Thymus (tissue), 11 donors: ENCODE results near the gene IGF2R. TPM values are rescaled to one million over a fixed set of nuclear protein-coding genes. Genes with fewer than 3 reads are reported as not detected.
A peak's percentile ranks its signal among the peaks of the same experiment; 100 is the strongest.

Experiments
- DNase-seq, 9 donors: peaks; one replicate each; pipeline ENCODE4 v3.0.0-alpha.2; 2013; ENCODE audit warnings: low spot score in 9 of 9, low read depth in 6 of 9, missing footprints in 1 of 9
- H3K27ac ChIP-seq, 2 donors: one replicate each; pipeline ENCODE4 v1.5.1; 2013; ENCODE audit warnings: control low read depth in 1 of 2, low read depth in 1 of 2, low read length in 1 of 2, mild to moderate bottlenecking in 1 of 2, moderate library complexity in 1 of 2
- H3K27me3 ChIP-seq, 2 donors: one replicate each; pipeline ENCODE4 v1.5.1; 2013; ENCODE audit warnings: low read length in 1 of 2; ENCODE audit not compliant: control insufficient read depth in 2 of 2, insufficient read depth in 1 of 2
- H3K36me3 ChIP-seq, 2 donors: one replicate each; pipeline ENCODE4 v1.5.1; 2013; ENCODE audit warnings: low read length in 1 of 2, mild to moderate bottlenecking in 1 of 2, moderate library complexity in 1 of 2; ENCODE audit not compliant: control insufficient read depth in 2 of 2, insufficient read depth in 2 of 2
- H3K4me1 ChIP-seq, 2 donors: one replicate each; pipeline ENCODE4 v1.5.1; 2013; ENCODE audit warnings: low read length in 2 of 2; ENCODE audit not compliant: control insufficient read depth in 2 of 2, insufficient read depth in 2 of 2
- H3K4me3 ChIP-seq, 2 donors: one replicate each; pipeline ENCODE4 v1.5.1; 2013; ENCODE audit warnings: low read length in 2 of 2, control low read depth in 1 of 2, mild to moderate bottlenecking in 1 of 2
- H3K9me3 ChIP-seq, 2 donors: one replicate each; pipeline ENCODE4 v1.5.1; 2013; ENCODE audit warnings: low read length in 1 of 2, mild to moderate bottlenecking in 1 of 2; ENCODE audit not compliant: control insufficient read depth in 2 of 2, insufficient read depth in 1 of 2
- WGBS: extraction: QIAGEN DNeasy Blood & Tissue Kit; methylation state at CpG from one replicate; pipeline ENCODE4 v1.1.7; 2013; 5-methylcytosine and 5-hydroxymethylcytosine counted together
- polyA plus RNA-seq: library from polyadenylated mRNA; stranded (reverse); fragments of 200-250 nt; gene quantifications from one replicate; pipeline ENCODE4 v1.2.3, GENCODE V29; 2013
- total RNA-seq: library from RNA; stranded (reverse); fragments of 120-200 nt; gene quantifications from one replicate; pipeline ENCODE4 v1.2.4, GENCODE V29; 2013
- donor health status: healthy.

Gene IGF2R
- total and polyA plus RNA-seq, 2 donors: 16.3 to 16.6 TPM

DNA sequence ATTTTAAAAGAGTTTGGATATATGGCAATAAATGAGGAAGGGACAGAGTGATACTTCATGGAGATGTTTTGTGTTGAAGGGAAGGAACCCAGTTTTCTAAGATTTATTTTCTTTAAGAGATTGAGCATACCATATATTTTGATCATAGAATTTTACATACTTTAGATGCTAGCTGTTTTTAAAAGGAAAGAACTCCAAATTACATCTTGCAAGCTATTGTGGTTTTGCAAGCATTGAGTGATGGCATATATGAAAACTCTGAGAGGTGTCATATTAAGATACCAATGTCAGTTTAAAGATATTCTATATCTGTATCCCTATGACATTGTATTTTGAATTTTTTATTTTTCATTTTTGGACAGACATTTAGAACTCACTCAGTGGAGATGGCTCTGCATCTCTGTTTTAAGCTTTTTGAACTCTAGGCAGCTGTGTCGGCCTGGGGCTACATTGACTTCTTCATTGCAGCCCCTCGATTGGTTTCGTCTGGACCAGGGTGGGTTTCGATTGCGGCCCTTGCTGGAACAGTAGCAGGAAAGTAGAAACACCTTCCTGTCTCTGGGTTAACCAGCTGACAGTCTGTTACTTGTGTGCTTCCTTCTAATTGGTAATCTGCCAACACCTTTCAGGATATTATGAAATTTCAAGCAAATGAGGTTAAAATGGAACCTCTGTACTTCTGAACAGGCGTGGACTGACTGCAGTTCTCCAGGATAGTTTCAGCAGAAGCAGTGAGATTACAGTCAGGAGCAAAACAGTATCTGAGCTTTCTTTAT lies 14.0 kb downstream of the IGF2R start:
- no peaks in the 10 kb centered on the region for H3K36me3 ChIP-seq
- H3K4me1 ChIP-seq: peaks cover 52 to 63% of the 10 kb centered on the region in 2 donors
- no peak for DNase-seq
- no peak overlapping the region for H3K4me3 ChIP-seq
- H3K9me3 ChIP-seq: no peaks in the 10 kb centered on the region
- H3K27ac ChIP-seq: peak overlapping the region; percentile 21 to 27
- H3K27me3 ChIP-seq: no peaks in the 10 kb centered on the region
- WGBS: 12% methylated on average over 6 of the region's 6 CpGs

DNA sequence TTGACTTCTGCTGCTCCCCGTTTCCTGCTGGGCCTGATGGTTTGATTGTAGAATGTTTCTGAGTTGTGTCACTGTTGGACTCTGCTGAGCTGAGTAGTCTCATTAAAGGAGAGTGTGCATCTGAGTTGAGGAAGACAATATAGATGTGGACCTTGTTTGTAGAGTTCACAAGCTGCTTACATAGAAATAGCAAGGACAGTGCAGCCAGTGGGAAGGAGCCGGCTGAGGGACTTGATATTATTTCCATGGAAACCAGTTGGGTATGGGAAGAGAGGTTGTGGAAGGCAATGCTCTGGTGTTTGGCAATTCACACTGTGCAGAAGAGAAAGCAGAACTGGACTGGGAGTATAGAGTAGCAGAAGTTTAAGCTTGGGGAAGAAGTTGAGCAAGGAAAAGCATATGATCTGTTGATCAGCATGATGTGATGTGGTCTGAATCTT lies 14.8 kb downstream of the IGF2R start:
- DNase-seq: no peak
- WGBS: 53% methylated on average over 2 of the region's 2 CpGs
- no peaks in the 10 kb centered on the region for H3K9me3 ChIP-seq
- H3K27me3 ChIP-seq: no peaks in the 10 kb centered on the region
- H3K4me1 ChIP-seq: peaks cover 44 to 56% of the 10 kb centered on the region in 2 donors
- H3K36me3 ChIP-seq: no peaks in the 10 kb centered on the region
- no peak overlapping the region for H3K4me3 ChIP-seq
- H3K27ac ChIP-seq: peak overlapping the region in 1 of 2 donors; percentile 52

DNA sequence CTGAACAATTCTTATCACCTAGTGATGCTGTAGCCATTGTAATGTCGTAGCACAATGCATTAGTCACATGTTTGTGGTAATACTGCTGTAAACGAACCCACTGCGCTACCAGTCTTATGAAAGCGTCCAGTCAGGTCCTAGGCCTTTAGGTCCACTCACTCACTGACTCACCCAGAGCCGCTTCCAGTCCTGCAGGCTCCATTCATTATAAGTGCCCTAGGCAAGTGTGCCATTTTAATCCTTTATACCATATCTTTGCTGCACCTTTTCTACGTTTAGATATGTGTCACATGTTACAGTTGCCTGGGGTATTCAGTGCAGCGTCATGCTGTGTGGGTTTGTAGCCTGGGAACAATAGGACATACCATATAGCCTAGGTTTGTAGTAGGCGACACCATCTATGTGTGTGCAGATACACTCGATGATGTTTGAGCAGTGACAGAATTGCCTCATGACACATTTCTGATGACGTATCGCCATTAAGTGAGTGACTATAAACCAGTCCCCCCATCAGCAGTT lies 15.4 kb downstream of the IGF2R start:
- Histone ChIP-seq H3K36me3 (no peaks in the 10 kb centered on the region), H3K4me3 (no peak overlapping the region), H3K4me1 (peaks cover 43 to 55% of the 10 kb centered on the region in 2 donors), H3K27ac (no peak overlapping the region), H3K27me3 (no peaks in the 10 kb centered on the region), H3K9me3 (no peaks in the 10 kb centered on the region)
- DNase-seq: no peak
- WGBS: 87% methylated on average over 11 of the region's 11 CpGs

DNA sequence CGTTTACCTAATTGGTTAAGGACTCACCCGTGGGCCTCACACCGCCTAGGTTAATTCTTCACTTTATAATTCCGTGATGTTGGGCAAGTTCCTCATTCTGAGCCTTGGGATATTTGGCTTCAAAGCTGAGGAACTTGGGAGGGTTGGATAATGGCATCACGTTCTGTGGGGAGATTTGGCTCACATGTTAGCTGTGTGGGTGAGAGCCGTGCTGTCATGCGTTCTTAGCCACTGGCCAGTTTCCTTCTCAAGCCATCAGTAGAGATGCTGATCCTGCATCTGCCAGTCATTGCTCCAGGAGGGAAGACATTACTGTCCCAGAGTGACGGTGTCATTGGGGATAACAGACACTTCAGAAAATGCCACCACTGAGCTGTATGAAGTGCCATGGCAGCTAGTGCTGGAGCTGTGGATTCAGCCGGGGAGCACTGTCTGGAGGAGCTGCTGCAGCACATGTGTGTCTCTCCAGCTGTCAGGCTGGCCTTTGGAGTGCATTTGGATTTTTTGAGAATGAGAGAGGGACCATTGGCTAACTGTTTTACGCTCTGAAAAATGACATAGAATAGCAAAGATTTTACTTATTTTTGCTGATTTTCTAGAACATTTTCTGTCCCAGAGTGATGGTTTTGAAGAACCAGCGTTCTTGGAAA lies 16.5 kb downstream of the IGF2R start:
- Histone ChIP-seq H3K4me1 (peaks cover 44 to 48% of the 10 kb centered on the region in 2 donors), H3K27me3 (no peaks in the 10 kb centered on the region), H3K4me3 (no peak overlapping the region), H3K27ac (no peak overlapping the region), H3K9me3 (no peaks in the 10 kb centered on the region), H3K36me3 (no peaks in the 10 kb centered on the region)
- DNase-seq: no peak
- whole genome bisulfite sequencing: 96% methylated on average over 11 of the region's 11 CpGs

DNA sequence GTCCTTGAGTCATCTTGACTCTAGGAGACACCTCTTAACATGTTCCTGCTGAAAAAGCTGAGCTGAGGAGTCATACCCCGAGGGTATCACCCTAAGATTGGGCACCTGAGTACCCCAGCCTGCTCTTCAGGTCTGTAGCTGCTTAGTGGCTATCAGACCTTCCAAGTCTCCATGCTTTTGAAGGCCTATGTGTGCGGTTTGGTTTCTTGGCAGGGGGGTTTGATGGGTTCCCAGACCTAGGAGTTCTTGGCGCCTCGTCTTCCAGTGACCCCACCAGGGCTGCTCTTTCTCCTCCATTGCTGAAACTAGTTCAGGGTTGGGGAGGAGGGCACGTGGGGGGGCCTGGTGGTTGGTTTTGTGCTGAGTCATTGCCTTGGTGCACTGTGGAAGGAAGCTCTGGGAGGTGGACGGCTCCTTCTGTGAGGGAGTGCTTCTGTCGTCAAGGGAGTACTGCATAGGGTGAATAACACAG lies 20.1 kb downstream of the IGF2R start:
- peaks cover 15 to 18% of the 10 kb centered on the region in 2 donors for H3K4me1 ChIP-seq
- H3K4me3 ChIP-seq: no peak overlapping the region
- H3K36me3 ChIP-seq: peaks cover 6 to 18% of the 10 kb centered on the region in 2 donors
- DNase-seq: no peak
- no peak overlapping the region for H3K27ac ChIP-seq
- no peaks in the 10 kb centered on the region for H3K9me3 ChIP-seq
- 56% methylated on average over 7 of the region's 7 CpGs for WGBS
- no peaks in the 10 kb centered on the region for H3K27me3 ChIP-seq

DNA sequence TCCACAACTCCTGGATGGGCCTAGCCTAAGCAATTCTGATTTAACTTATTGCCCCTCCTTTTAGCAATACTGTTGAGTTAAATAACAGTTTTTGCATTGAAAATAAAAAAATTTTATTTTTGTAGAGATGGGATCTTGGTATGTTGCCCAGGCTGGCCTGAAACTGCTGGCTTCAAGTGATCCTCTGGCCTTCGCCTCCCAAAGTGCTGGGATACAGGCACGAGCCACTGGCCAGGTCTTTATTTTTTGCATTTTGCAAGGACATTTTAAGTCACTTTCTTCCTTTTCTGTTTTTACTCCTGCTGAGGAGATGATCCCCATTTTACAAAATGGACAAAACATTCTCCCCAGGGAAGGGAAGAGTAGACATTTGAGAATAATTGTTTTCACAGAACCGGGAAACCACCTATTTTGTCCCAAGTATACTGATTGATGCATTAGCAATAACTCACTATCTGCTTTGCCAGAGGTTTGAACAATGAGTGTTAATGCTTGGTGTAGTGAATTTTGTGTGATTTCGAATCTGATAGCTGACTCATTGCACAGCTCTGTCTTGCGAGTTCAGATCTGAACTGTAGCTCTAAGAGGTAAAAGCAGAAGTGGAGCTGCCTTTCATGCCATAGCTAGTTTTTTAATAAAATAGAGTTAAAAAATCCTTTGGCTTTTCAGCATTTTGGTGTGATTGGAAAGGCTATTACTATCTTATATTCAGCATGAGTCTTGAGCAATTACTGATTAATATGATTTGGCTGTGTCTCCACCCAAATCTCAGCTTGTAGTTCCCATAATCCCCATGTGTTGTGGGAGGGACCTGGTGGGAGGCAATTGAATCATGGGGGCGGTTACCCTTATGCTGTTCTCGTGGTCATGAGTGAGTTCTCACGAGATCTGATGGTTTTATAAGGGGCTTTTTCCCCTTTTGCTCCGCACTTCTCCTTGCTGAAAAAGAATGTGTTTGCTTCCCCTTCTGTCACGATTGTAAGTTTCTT lies 20.9 kb downstream of the IGF2R start:
- peaks cover 12 to 15% of the 10 kb centered on the region in 2 donors for H3K4me1 ChIP-seq
- no peaks in the 10 kb centered on the region for H3K9me3 ChIP-seq
- peaks cover 6 to 18% of the 10 kb centered on the region in 2 donors for H3K36me3 ChIP-seq
- 60% methylated on average over 10 of the region's 10 CpGs for WGBS
- H3K27ac ChIP-seq: no peak overlapping the region
- no peak for DNase-seq
- H3K4me3 ChIP-seq: no peak overlapping the region
- H3K27me3 ChIP-seq: no peaks in the 10 kb centered on the region

DNA sequence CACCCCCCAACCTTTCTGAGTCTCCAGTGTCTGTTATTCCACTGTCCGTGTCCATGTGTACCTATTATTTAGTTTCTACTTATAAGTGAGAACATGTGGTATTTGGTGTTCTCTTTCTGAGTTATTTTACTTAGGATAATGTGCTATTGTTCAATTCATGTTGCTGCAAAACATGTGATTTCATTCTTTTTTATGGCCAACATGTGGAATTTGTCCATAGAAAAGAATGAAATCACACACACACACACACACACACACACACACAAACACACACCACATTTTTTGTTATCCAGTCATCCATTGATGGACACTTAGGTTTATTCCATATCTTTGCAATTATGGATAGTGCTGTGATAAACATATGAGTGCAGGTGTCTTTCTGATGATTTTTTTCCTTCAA lies 23.5 kb downstream of the IGF2R start:
- no peaks in the 10 kb centered on the region for H3K27me3 ChIP-seq
- 96% methylated on average over 1 of the region's 1 CpG for WGBS
- H3K4me1 ChIP-seq: peaks cover 26 to 27% of the 10 kb centered on the region in 2 donors

DNA sequence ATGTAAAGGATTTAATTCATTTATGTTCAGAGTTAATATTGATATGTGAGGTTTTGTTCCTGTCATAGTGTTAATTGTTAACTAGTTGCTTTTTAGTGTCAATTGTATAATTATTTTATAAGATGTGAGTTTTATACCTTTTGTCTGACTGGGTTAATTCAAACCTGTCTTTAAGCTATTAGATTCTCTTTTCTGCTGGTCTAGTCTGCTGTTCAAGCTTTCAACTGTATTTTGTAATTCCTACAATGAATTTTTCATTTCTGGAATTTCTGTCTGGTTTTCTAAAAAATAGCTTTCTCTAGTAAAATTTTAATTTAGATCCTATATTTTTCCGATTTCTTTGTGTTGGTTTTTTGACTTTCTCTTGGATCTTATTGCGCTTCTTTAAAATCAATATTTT lies 26.5 kb downstream of the IGF2R start:
- H3K9me3 ChIP-seq: peaks cover 0 to 3% of the 10 kb centered on the region in 2 donors
- DNase-seq: no peak
- H3K4me1 ChIP-seq: peaks cover 40% of the 10 kb centered on the region in 2 donors
- no peak overlapping the region for H3K4me3 ChIP-seq
- H3K27me3 ChIP-seq: no peaks in the 10 kb centered on the region
- H3K36me3 ChIP-seq: peaks cover 13 to 26% of the 10 kb centered on the region in 2 donors
- WGBS: 99% methylated on average over 2 of the region's 2 CpGs
- no peak overlapping the region for H3K27ac ChIP-seq

More for the DNA sequence above, 23.5 kb downstream of the IGF2R start:
- no peak overlapping the region for H3K27ac ChIP-seq
- H3K4me3 ChIP-seq: no peak overlapping the region
- no peaks in the 10 kb centered on the region for H3K9me3 ChIP-seq
- DNase-seq: no peak
- H3K36me3 ChIP-seq: peaks cover 9 to 20% of the 10 kb centered on the region in 2 donors
